ENCODE measurements around the gene THUMPD1.

THUMPD1 gene

GRCh38 chr16:20750558-20750957 lies 8.9 kb upstream of the THUMPD1 start:
- Histone ChIP-seq H3K4me1 (ENCODE audit: control insufficient read depth, insufficient read depth, low read length) (no peaks in the 10 kb centered on the region), H3K9me3 (ENCODE audit: control insufficient read depth, insufficient read depth, low read length) (no peaks in the 10 kb centered on the region; the same call in 1 of the 2 replicates), H3K27me3 (ENCODE audit: control insufficient read depth, insufficient read depth, low read length) (no peaks in the 10 kb centered on the region), H3K27ac (ENCODE audit: low read length) (no peak overlapping the region), H3K36me3 (ENCODE audit: control insufficient read depth, insufficient read depth, low read length) (no peaks in the 10 kb centered on the region), H3K4me3 (ENCODE audit: low read length) (no peak overlapping the region)
- WGBS (ENCODE audit: insufficient coverage, insufficient read length), result no CpG with 5 or more reads among the region's 1 CpG
- DNase-seq (ENCODE audit: low read depth, low spot score), result no peak

GRCh38 chr16:20749474-20749873 lies 7.9 kb upstream of the THUMPD1 start:
- Histone ChIP-seq H3K4me1 (ENCODE audit: control insufficient read depth, insufficient read depth, low read length) (no peaks in the 10 kb centered on the region), H3K27me3 (ENCODE audit: control insufficient read depth, insufficient read depth, low read length) (no peaks in the 10 kb centered on the region), H3K27ac (ENCODE audit: low read length) (no peak overlapping the region), H3K4me3 (ENCODE audit: low read length) (no peak overlapping the region), H3K9me3 (ENCODE audit: control insufficient read depth, insufficient read depth, low read length) (no peaks in the 10 kb centered on the region; the same call in 1 of the 2 replicates), H3K36me3 (ENCODE audit: control insufficient read depth, insufficient read depth, low read length) (no peaks in the 10 kb centered on the region)
- DNase-seq (ENCODE audit: low read depth, low spot score), result no peak
- WGBS (ENCODE audit: insufficient coverage, insufficient read length), result no CpG with 5 or more reads among the region's 1 CpG

GRCh38 chr16:20747030-20747816 lies 5.6 kb upstream of the THUMPD1 start:
- Histone ChIP-seq H3K27ac (ENCODE audit: low read length) (no peak overlapping the region), H3K36me3 (ENCODE audit: control insufficient read depth, insufficient read depth, low read length) (no peaks in the 10 kb centered on the region)
- no peak for DNase-seq (ENCODE audit: low read depth, low spot score)

GRCh38 chr16:20746461-20746860 lies 4.8 kb upstream of the THUMPD1 start:
- no peaks in the 10 kb centered on the region for H3K27me3 ChIP-seq (ENCODE audit: control insufficient read depth, insufficient read depth, low read length)
- H3K9me3 ChIP-seq (ENCODE audit: control insufficient read depth, insufficient read depth, low read length), result no peaks in the 10 kb centered on the region; the same call in 1 of the 2 replicates
- H3K4me1 ChIP-seq (ENCODE audit: control insufficient read depth, insufficient read depth, low read length), result no peaks in the 10 kb centered on the region
- no peaks in the 10 kb centered on the region for H3K36me3 ChIP-seq (ENCODE audit: control insufficient read depth, insufficient read depth, low read length)
- no peak overlapping the region for H3K27ac ChIP-seq (ENCODE audit: low read length)
- no CpG with 5 or more reads among the region's 3 CpGs for WGBS (ENCODE audit: insufficient coverage, insufficient read length)
- no peak overlapping the region for H3K4me3 ChIP-seq (ENCODE audit: low read length)
- DNase-seq (ENCODE audit: low read depth, low spot score), result no peak

More at GRCh38 chr16:20747030-20747816, 5.6 kb upstream of the THUMPD1 start:
- Histone ChIP-seq H3K4me3 (ENCODE audit: low read length) (no peak overlapping the region), H3K4me1 (ENCODE audit: control insufficient read depth, insufficient read depth, low read length) (no peaks in the 10 kb centered on the region), H3K9me3 (ENCODE audit: control insufficient read depth, insufficient read depth, low read length) (no peaks in the 10 kb centered on the region; the same call in 1 of the 2 replicates), H3K27me3 (ENCODE audit: control insufficient read depth, insufficient read depth, low read length) (no peaks in the 10 kb centered on the region)
- no CpG with 5 or more reads among the region's 4 CpGs for WGBS (ENCODE audit: insufficient coverage, insufficient read length)

- DNase-seq (ENCODE audit: low read depth, low spot score), result no peak
- WGBS (ENCODE audit: insufficient coverage, insufficient read length), result no CpG with 5 or more reads among the region's 7 CpGs
- Histone ChIP-seq H3K36me3 (ENCODE audit: control insufficient read depth, insufficient read depth, low read length) (no peaks in the 10 kb centered on the region), H3K27ac (ENCODE audit: low read length) (no peak overlapping the region), H3K27me3 (ENCODE audit: control insufficient read depth, insufficient read depth, low read length) (no peaks in the 10 kb centered on the region), H3K9me3 (ENCODE audit: control insufficient read depth, insufficient read depth, low read length) (no peaks in the 10 kb centered on the region; the same call in 1 of the 2 replicates), H3K4me1 (ENCODE audit: control insufficient read depth, insufficient read depth, low read length) (no peaks in the 10 kb centered on the region), H3K4me3 (ENCODE audit: low read length) (no peak overlapping the region)
Measured at GRCh38 chr16:20744922-20745440, 3.4 kb upstream of the THUMPD1 start.

- DNase-seq (ENCODE audit: low read depth, low spot score), result no peak
- H3K27ac ChIP-seq (ENCODE audit: low read length), result no peak overlapping the region
Measured at GRCh38 chr16:20743591-20743990, 2.0 kb upstream of the THUMPD1 start.

GRCh38 chr16:20740901-20741521 lies 607 bp downstream of the THUMPD1 start:
- no peak overlapping the region for H3K27ac ChIP-seq (ENCODE audit: low read length)
- H3K9me3 ChIP-seq (ENCODE audit: control insufficient read depth, insufficient read depth, low read length), result no peaks in the 10 kb centered on the region
- no peaks in the 10 kb centered on the region for H3K27me3 ChIP-seq (ENCODE audit: control insufficient read depth, insufficient read depth, low read length)
- peak; percentile 27 for DNase-seq (ENCODE audit: low read depth, low spot score)
- no peaks in the 10 kb centered on the region for H3K4me1 ChIP-seq (ENCODE audit: control insufficient read depth, insufficient read depth, low read length)
- WGBS (ENCODE audit: insufficient coverage, insufficient read length), result no CpG with 5 or more reads among the region's 36 CpGs
- peaks cover 3% of the 10 kb centered on the region; the same call in 1 of the 2 replicates for H3K36me3 ChIP-seq (ENCODE audit: control insufficient read depth, insufficient read depth, low read length)
- H3K4me3 ChIP-seq (ENCODE audit: low read length), result peak overlapping the region; percentile 97

More at GRCh38 chr16:20743591-20743990, 2.0 kb upstream of the THUMPD1 start:
- H3K27me3 ChIP-seq (ENCODE audit: control insufficient read depth, insufficient read depth, low read length), result no peaks in the 10 kb centered on the region
- H3K9me3 ChIP-seq (ENCODE audit: control insufficient read depth, insufficient read depth, low read length), result no peaks in the 10 kb centered on the region; the same call in 1 of the 2 replicates
- H3K4me3 ChIP-seq (ENCODE audit: low read length), result no peak overlapping the region
- H3K4me1 ChIP-seq (ENCODE audit: control insufficient read depth, insufficient read depth, low read length), result no peaks in the 10 kb centered on the region
- no peaks in the 10 kb centered on the region for H3K36me3 ChIP-seq (ENCODE audit: control insufficient read depth, insufficient read depth, low read length)

- no peaks in the 10 kb centered on the region for H3K4me1 ChIP-seq (ENCODE audit: control insufficient read depth, insufficient read depth, low read length)
- DNase-seq (ENCODE audit: low read depth, low spot score), result no peak
- no peaks in the 10 kb centered on the region for H3K27me3 ChIP-seq (ENCODE audit: control insufficient read depth, insufficient read depth, low read length)
- no CpG with 5 or more reads among the region's 11 CpGs for WGBS (ENCODE audit: insufficient coverage, insufficient read length)
- H3K4me3 ChIP-seq (ENCODE audit: low read length), result peak overlapping the region; percentile 97; the same call in 1 of the 2 replicates
- no peak overlapping the region for H3K27ac ChIP-seq (ENCODE audit: low read length)
- peaks cover 3% of the 10 kb centered on the region; the same call in 1 of the 2 replicates for H3K36me3 ChIP-seq (ENCODE audit: control insufficient read depth, insufficient read depth, low read length)
- H3K9me3 ChIP-seq (ENCODE audit: control insufficient read depth, insufficient read depth, low read length), result no peaks in the 10 kb centered on the region
Measured at GRCh38 chr16:20740007-20740883, 1.4 kb downstream of the THUMPD1 start.

GRCh38 chr16:20735490-20735889 lies 6.1 kb downstream of the THUMPD1 start:
- Histone ChIP-seq H3K4me1 (ENCODE audit: control insufficient read depth, insufficient read depth, low read length) (no peaks in the 10 kb centered on the region), H3K4me3 (ENCODE audit: low read length) (no peak overlapping the region), H3K9me3 (ENCODE audit: control insufficient read depth, insufficient read depth, low read length) (no peaks in the 10 kb centered on the region), H3K27me3 (ENCODE audit: control insufficient read depth, insufficient read depth, low read length) (no peaks in the 10 kb centered on the region), H3K36me3 (ENCODE audit: control insufficient read depth, insufficient read depth, low read length) (peaks cover 3% of the 10 kb centered on the region; the same call in 1 of the 2 replicates), H3K27ac (ENCODE audit: low read length) (no peak overlapping the region)
- WGBS (ENCODE audit: insufficient coverage, insufficient read length), result no CpG with 5 or more reads among the region's 1 CpG
- no peak for DNase-seq (ENCODE audit: low read depth, low spot score)

GRCh38 chr16:20734782-20735181 lies 6.8 kb downstream of the THUMPD1 start:
- Histone ChIP-seq H3K9me3 (ENCODE audit: control insufficient read depth, insufficient read depth, low read length) (no peaks in the 10 kb centered on the region), H3K36me3 (ENCODE audit: control insufficient read depth, insufficient read depth, low read length) (peaks cover 3% of the 10 kb centered on the region; the same call in 1 of the 2 replicates), H3K4me3 (ENCODE audit: low read length) (no peak overlapping the region), H3K27ac (ENCODE audit: low read length) (no peak overlapping the region), H3K27me3 (ENCODE audit: control insufficient read depth, insufficient read depth, low read length) (no peaks in the 10 kb centered on the region), H3K4me1 (ENCODE audit: control insufficient read depth, insufficient read depth, low read length) (no peaks in the 10 kb centered on the region)
- no CpG with 5 or more reads among the region's 3 CpGs for WGBS (ENCODE audit: insufficient coverage, insufficient read length)
- no peak for DNase-seq (ENCODE audit: low read depth, low spot score)

All from iPS DF 6.9 (cell line).